GM21723 (cell line): ENCODE results near the gene BCAS1.

Experiments
- ATAC-seq: cut with Tn5 transposase; IDR thresholded peaks from one replicate; pipeline ENCODE4 v1.9.1; 2021; ENCODE audit warnings: mild to moderate bottlenecking, moderate library complexity; ENCODE audit not compliant: unreplicated experiment

Gene BCAS1

GRCh38 chr20:53970232-53970631 lies 100.2 kb downstream of the BCAS1 start:
- ATAC-seq = no peak

DNA sequence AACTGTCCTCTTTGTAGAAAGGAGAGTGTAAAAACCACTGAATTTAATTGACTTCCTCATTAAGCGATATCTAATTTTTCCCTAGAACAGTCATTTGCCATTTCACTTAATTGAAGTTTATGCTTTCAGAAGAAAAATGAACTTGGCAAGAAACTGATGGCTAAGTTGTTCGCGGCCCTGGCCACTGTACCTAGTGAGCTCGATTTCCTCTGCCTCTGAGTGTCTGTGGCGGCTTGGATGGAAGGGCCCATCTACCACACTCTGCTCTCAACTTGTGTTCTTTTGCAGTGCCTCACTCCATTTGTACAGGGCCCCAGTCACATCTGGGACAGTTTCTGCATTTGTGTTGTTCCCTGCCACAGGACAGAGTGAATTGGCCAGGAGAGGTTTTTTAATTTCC lies 102.9 kb downstream of the BCAS1 start:
- no peak for ATAC-seq

DNA sequence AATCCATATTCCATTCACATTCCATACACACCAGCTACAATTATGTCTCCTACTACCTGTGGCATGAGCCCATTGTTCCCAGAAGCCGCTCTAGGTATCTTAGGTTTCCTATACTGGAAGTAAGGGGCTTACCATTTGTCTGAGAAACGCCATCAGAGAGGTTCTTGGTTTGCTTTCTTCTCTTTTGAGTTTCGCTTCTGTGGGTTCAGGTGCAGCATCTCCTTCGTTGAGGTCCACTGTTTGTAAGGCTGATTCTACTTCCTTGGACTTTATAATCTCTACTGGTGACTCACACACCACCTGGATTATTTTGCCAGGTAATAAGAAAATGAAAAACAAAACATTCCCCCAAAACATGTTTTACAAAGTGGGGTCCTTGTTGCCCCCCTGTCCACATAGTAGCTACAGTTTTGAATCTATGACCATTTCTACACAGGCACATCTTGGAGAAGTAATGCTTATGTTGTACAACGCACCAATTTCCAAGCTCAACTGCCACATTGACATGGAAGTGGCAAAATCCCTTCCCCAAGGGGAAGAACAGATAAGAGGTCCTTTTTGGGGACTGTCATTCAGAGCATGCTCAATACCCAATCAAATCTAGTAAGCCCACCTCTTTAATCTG lies 103.5 kb downstream of the BCAS1 start:
- no peak for ATAC-seq

- no peak for ATAC-seq
Measured at GRCh38 chr20:53964501-53965253, 105.7 kb downstream of the BCAS1 start.

GRCh38 chr20:53964067-53964466 lies 106.3 kb downstream of the BCAS1 start:
- no peak for ATAC-seq

- no peak for ATAC-seq
Measured at GRCh38 chr20:53963635-53964034, 106.8 kb downstream of the BCAS1 start.

GRCh38 chr20:53962388-53962787 lies 108.0 kb downstream of the BCAS1 start:
- ATAC-seq = no peak

DNA sequence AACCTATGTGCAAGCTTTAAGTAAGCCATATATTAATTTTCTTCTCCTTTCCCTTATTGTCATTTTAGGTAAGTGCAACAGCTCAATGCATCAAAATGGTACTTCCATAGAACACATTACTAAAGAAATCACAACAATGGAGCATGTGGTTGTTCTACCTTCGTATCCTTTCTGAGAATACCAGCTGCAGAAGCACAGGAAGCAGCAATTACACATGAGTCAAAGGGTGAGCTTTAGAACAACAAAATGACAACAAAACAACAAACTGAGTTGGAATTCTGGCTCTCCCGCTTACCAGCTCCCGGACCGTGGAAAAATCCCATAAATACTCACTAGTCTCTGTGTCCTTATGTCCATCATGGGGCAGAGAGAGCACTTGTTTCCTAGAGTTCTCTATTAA lies 108.9 kb downstream of the BCAS1 start:
- no peak for ATAC-seq

GRCh38 chr20:53960579-53961272 lies 109.7 kb downstream of the BCAS1 start:
- no peak for ATAC-seq

- no peak for ATAC-seq
Measured at GRCh38 chr20:53959911-53960578, 110.3 kb downstream of the BCAS1 start.

DNA sequence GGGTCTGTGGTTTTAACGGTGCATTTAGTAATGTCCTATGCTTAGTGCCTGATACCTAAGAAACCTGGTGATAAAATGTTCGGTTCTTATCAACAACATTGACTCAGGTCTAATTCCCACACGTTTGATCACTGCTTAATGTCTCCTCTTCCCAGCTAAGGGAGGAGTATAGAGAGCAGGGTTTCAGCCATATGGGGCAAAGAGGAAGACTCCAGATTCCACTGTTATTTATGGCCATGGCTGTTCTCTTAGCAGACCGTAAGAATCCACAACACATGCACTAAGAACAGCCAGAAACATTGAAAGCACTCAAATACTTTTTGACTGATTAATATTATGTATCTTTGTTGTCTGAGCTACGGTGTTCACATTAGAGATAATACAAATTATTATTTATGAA lies 112.1 kb downstream of the BCAS1 start:
- no peak for ATAC-seq

- ATAC-seq = no peak
Measured at GRCh38 chr20:53957451-53958172, 112.8 kb downstream of the BCAS1 start.

- no peak for ATAC-seq
Measured at GRCh38 chr20:53956013-53956715, 114.2 kb downstream of the BCAS1 start.

GRCh38 chr20:53954723-53955658 lies 115.4 kb downstream of the BCAS1 start:
- no peak for ATAC-seq

DNA sequence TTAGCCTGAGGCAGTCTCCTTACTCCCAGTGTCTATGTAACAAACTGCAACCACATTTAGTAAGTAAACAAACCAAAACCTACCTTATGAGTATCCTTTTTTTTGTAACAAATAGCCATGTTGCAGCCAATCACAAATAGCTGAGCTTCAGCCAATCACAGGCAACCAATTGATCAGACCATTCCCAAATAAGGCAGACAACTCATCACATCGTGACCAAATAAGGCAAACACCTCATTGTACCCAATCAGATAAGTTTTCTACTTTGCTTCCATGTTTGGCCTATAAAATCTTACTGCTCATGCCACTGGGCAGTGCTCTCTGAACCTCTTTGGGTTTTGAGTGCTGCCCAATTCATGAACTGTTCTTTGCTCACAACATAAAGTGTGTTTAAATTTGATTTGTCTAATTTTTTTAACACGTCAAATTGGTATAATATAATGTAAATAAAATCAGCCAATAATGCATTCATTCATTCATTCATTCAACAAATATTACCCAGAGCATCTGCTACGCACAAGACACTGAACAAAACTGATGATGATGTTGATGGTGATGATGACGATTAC lies 117.8 kb downstream of the BCAS1 start:
- ATAC-seq = no peak

DNA sequence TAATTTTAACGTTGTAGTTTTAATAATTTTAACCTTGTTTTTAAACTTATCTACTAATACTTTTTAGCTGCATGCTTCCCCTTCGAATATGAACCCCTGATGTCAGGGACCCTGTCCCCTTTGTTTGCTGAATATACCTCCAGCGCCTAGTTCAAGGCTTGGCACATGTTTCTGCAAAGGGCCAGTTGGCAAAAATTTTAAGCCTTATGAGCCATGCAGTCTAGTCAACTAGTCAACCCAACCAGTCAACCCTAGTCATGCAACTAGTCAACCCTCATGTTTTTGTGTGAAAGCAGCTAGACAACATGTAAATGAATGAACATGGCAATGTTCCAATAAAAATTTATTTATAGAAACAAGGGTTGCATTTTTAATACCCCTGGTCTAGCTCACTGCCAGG lies 119.8 kb downstream of the BCAS1 start:
- no peak for ATAC-seq

GRCh38 chr20:53950031-53950430 lies 120.4 kb downstream of the BCAS1 start:
- peak; percentile 7 for ATAC-seq

DNA sequence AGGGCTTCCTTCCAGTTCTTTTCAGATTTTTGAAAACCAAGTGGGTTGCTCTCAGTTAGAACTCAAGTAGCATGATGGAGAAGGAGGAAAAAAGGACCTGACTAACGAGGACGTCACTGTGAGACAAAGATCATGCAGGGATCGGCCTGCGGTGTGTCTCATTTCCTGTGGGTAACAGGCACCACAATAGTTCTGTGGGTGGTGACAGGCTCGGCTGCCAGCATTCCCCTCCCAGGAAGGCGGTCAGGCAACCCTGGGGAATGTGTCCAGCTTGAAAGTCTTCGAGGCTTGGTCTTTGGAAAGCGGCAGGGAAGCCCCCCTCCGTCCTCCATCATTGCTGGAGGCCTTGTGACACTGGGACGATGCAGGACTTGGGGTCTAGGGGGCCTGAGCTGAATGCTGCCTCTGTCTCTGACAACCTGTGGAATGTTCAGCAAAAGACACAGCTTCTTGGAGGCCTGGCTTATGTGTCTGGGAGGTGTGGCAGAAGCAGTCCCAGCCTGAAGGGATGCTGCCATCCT lies 121.0 kb downstream of the BCAS1 start:
- ATAC-seq = peak; percentile 85
